ENCODE data around the gene MIDN. TPM values are rescaled to one million over a fixed set of nuclear protein-coding genes. Genes with fewer than 3 reads are reported as not detected.

Gene MIDN
- total and polyA plus RNA-seq, 12 donors, result 8.6 to 189 (median 59.9) TPM

DNA sequence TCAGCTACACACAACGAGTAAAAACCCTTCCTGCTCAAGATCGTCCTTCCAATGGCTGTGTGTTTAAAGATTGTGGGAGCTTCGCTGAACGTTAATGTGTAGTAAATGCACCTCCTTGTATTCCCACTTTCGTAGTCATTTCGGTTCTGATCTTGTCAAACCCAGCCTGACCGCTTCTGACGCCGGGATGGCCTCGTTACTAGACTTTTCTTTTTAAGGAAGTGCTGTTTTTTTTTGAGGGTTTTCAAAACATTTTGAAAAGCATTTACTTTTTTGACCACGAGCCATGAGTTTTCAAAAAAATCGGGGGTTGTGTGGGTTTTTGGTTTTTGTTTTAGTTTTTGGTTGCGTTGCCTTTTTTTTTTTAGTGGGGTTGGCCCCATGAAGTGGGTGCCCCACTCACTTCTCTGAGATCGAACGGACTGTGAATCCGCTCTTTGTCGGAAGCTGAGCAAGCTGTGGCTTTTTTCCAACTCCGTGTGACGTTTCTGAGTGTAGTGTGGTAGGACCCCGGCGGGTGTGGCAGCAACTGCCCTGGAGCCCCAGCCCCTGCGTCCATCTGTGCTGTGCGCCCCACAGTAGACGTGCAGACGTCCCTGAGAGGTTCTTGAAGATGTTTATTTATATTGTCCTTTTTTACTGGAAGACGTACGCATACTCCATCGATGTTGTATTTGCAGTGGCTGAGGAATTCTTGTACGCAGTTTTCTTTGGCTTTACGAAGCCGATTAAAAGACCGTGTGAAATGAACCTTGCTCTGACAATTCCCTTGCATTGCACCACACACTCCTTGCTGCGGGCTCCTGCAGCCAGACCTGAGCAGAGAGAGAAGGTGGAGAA lies 24.3 kb downstream of the MIDN start:
- intact Hi-C loops (cut with DNase I), result loop anchor here in 1 of 2 donors (10.0 kb wide), 1 partner anchor 162 kb away; the partner anchor contains the start of gene RPS15
- DNase-seq, result peak in 3 of 7 donors; percentile 45 to 68 (median 50)
- WGBS, 4 donors, result 74 to 75% (median 74%) methylated on average over 32 to 33 of the region's 33 CpGs
- Histone ChIP-seq H3K9me3 (replicated peaks in 1 of 3) (no peaks in the 10 kb centered on the region), H3K36me3 (replicated peaks in 1 of 2) (peaks cover 0 to 53% of the 10 kb centered on the region in 2 donors), H3K4me1 (replicated peaks in 1 of 2) (peaks cover 51 to 75% of the 10 kb centered on the region in 2 donors), H3K4me3 (no peak overlapping the region), H3K27me3 (no peaks in the 10 kb centered on the region), H3K27ac (peak overlapping the region in 3 of 5 donors; percentile 99 to 100 (median 99))
- TF ChIP-seq POLR2A (IDR thresholded peaks at IDR 0.05), result no peak
- TF ChIP-seq, protein P1, sequence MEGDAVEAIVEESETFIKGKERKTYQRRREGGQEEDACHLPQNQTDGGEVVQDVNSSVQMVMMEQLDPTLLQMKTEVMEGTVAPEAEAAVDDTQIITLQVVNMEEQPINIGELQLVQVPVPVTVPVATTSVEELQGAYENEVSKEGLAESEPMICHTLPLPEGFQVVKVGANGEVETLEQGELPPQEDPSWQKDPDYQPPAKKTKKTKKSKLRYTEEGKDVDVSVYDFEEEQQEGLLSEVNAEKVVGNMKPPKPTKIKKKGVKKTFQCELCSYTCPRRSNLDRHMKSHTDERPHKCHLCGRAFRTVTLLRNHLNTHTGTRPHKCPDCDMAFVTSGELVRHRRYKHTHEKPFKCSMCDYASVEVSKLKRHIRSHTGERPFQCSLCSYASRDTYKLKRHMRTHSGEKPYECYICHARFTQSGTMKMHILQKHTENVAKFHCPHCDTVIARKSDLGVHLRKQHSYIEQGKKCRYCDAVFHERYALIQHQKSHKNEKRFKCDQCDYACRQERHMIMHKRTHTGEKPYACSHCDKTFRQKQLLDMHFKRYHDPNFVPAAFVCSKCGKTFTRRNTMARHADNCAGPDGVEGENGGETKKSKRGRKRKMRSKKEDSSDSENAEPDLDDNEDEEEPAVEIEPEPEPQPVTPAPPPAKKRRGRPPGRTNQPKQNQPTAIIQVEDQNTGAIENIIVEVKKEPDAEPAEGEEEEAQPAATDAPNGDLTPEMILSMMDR (IDR thresholded peaks at IDR 0.05), result no peak

DNA sequence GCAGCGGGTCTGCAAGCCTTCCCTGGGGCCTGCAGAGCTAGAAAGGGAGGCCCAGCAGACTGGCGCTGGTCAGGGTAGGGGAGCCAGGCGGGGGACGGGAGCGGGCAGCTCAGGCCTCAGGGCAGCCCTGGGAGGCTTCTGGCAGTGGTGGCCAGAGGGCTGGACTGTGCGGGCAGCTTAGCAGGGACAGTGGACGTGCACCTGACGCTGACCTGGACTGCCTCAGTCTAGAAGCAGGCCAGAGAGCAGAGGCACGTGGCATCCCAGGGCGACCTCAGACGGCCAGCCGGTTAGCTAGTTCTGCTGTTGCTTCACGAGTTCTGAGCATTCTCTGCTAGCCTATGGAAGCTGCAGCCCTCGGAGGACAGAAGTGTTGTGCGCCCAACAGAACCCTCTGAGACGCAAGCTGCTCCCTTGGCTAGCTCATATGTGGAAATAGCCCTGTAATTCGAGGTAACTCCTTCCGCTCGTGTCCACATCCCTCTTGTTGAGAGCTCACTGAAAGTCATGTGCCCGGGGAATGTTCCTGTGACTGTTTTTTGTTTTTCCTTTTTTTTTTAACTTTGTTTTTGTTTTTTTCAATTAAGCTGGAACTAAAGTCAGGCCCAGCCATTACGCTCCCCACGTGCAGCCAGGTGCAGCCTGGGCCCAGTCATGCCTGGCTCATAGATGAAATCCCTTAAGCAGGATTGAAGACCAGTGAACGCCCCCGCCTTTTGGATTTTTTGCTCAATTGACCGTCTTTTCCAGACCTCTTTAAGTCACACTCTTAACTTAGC lies 25.1 kb downstream of the MIDN start:
- H3K4me3 ChIP-seq, result no peak overlapping the region
- H3K4me1 ChIP-seq (replicated peaks in 1 of 2), result peaks cover 51 to 69% of the 10 kb centered on the region in 2 donors
- H3K27ac ChIP-seq, result peak overlapping the region in 4 of 5 donors; percentile 96 to 100 (median 98)
- 75 to 84% (median 77%) methylated on average over 19 to 25 of the region's 25 CpGs for WGBS, 4 donors
- peaks cover 0 to 55% of the 10 kb centered on the region in 2 donors for H3K36me3 ChIP-seq (replicated peaks in 1 of 2)
- intact Hi-C loops (cut with DNase I), result loop anchor here in 1 of 2 donors (10.0 kb wide), 1 partner anchor 161 kb away; the partner anchor contains the start of gene RPS15
- peak in 3 of 7 donors; percentile 48 to 71 (median 49) for DNase-seq
- H3K27me3 ChIP-seq, result no peaks in the 10 kb centered on the region
- TF ChIP-seq, protein P1 (IDR thresholded peaks at IDR 0.05), result no peak
- TF ChIP-seq POLR2A (IDR thresholded peaks at IDR 0.05), result no peak
- no peaks in the 10 kb centered on the region for H3K9me3 ChIP-seq (replicated peaks in 1 of 3)

DNA sequence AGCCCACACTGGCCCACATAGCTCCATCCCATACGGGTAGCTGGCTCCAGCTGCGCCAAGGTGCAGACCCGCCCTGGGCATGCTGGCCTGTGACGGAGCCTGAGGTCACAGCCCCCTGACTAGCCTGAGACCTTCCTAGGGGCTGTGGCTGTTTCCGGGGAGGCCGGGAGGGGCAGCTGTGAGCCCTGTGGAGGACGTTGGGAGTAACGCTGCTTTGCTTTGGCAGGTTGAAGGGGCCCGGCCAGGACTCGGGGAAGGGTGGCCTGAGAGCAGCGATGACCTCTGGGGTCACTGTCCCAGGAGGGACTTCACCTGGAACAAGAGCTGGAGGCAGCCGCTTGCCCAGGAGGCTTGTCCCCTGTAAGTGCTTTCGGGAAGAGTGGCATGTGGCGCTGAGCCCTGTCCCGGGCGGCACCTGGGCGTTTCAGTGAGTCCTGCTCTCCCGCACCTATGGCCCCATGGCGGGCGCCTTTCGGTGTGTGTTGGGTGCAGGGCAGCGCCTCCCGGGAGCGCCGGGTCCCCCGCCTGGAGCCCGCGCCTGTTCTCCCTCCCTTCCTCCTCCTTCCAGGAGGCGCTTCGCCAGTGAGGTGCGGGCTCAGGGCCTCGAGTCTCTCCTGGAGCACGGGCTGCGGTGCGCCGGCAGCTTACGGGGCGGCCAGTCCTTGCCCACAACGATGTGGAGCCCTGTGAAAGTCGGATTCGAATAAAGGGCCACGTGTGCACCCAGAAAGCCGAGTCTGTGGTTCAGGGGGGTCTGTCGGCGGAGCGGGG lies 25.9 kb downstream of the MIDN start:
- H3K4me3 ChIP-seq, result peak overlapping the region in 1 of 4 donors; percentile 78
- 59 to 73% (median 67%) methylated on average over 34 to 46 of the region's 46 CpGs for WGBS, 4 donors
- peaks cover 47 to 64% of the 10 kb centered on the region in 2 donors for H3K4me1 ChIP-seq (replicated peaks in 1 of 2)
- peaks cover 0 to 62% of the 10 kb centered on the region in 2 donors for H3K36me3 ChIP-seq (replicated peaks in 1 of 2)
- H3K9me3 ChIP-seq (replicated peaks in 1 of 3), result no peaks in the 10 kb centered on the region
- intact Hi-C loops (cut with DNase I), result loop anchor here in 1 of 2 donors (10.0 kb wide), 1 partner anchor 161 kb away; the partner anchor contains the start of gene RPS15
- H3K27ac ChIP-seq, result peak overlapping the region; percentile 51 to 99 (median 98)
- TF ChIP-seq, protein P1 (IDR thresholded peaks at IDR 0.05), result no peak
- TF ChIP-seq POLR2A (IDR thresholded peaks at IDR 0.05), result no peak
- peak in 4 of 7 donors; percentile 46 to 74 (median 62) for DNase-seq
- no peaks in the 10 kb centered on the region for H3K27me3 ChIP-seq

Data from adrenal gland (tissue), 12 donors.